HG03175 (cell line): ENCODE results near the gene ESF1.
A peak's percentile ranks its signal among the peaks of the same experiment; 100 is the strongest.
"Not testable (repeated sequence)": the region's sequence is repeated elsewhere in the genome, so short reads cannot be mapped to it uniquely, and the experiment has no call there.

Experiments used
- ATAC-seq: cut with Tn5 transposase; IDR thresholded peaks from one replicate; pipeline ENCODE4 v1.9.1; 2021; ENCODE audit warnings: mild to moderate bottlenecking, moderate library complexity; ENCODE audit not compliant: unreplicated experiment

ESF1 gene

GRCh38 chr20:13739731-13740649, 44.7 kb downstream of the ESF1 start:
- no peak for ATAC-seq

GRCh38 chr20:13738187-13738586, 46.5 kb downstream of the ESF1 start:
- not testable (repeated sequence) for ATAC-seq

GRCh38 chr20:13736436-13737191, 48.1 kb downstream of the ESF1 start:
- no peak for ATAC-seq

GRCh38 chr20:13735826-13736225, 48.9 kb downstream of the ESF1 start:
- ATAC-seq: no peak

- no peak for ATAC-seq
Measured at GRCh38 chr20:13723011-13723410, 61.7 kb downstream of the ESF1 start.

GRCh38 chr20:13718171-13718570, 66.5 kb downstream of the ESF1 start:
- ATAC-seq: no peak

- peak; percentile 76 for ATAC-seq
Measured at GRCh38 chr20:13717631-13718044, 67.1 kb downstream of the ESF1 start.

GRCh38 chr20:13715171-13715570, 69.5 kb downstream of the ESF1 start:
- no peak for ATAC-seq

- no peak for ATAC-seq
Measured at GRCh38 chr20:13708234-13708633, 76.5 kb downstream of the ESF1 start.

GRCh38 chr20:13703265-13703664, 81.5 kb downstream of the ESF1 start:
- ATAC-seq: no peak

- no peak for ATAC-seq
Measured at GRCh38 chr20:13701486-13701885, 83.2 kb downstream of the ESF1 start.

- ATAC-seq: no peak
Measured at GRCh38 chr20:13700761-13701160, 84.0 kb downstream of the ESF1 start.

- ATAC-seq: no peak
Measured at GRCh38 chr20:13694420-13695150, 90.1 kb downstream of the ESF1 start.

- no peak for ATAC-seq
Measured at GRCh38 chr20:13692802-13693736, 91.7 kb downstream of the ESF1 start.

- no peak for ATAC-seq
Measured at GRCh38 chr20:13690943-13691342, 93.8 kb downstream of the ESF1 start.

- no peak for ATAC-seq
Measured at GRCh38 chr20:13687815-13688214, 96.9 kb downstream of the ESF1 start.

- ATAC-seq: no peak
Measured at GRCh38 chr20:13685623-13686022, 99.1 kb downstream of the ESF1 start.

GRCh38 chr20:13684566-13685222, 100.0 kb downstream of the ESF1 start:
- ATAC-seq: peak; percentile 56

GRCh38 chr20:13683833-13684232, 100.9 kb downstream of the ESF1 start:
- no peak for ATAC-seq
